HS-27A (cell line): ENCODE results near the gene SUN2.

Experiments used
- DNase-seq: peaks from one replicate; pipeline ENCODE4 v3.0.0-alpha.2; 2012; ENCODE audit warnings: low read depth, missing footprints

The SUN2 gene

DNA sequence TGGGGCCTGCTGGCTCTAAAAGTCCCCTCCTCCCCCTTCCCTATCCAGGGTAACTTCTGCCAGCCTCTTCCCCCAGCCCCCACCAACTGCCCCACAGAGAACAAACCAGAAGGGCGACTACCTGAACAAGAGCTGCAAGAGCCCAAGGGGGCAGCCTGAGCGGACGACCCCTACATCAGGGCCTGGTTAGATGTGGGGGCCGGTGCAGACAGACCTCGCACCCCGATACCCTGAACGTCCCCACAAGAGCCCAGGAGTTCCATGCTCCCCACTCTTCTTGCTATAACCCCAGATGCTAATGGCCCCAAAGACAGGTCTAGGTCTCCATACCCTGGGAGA lies 20.7 kb downstream of the SUN2 start:
- DNase-seq: no peak

DNA sequence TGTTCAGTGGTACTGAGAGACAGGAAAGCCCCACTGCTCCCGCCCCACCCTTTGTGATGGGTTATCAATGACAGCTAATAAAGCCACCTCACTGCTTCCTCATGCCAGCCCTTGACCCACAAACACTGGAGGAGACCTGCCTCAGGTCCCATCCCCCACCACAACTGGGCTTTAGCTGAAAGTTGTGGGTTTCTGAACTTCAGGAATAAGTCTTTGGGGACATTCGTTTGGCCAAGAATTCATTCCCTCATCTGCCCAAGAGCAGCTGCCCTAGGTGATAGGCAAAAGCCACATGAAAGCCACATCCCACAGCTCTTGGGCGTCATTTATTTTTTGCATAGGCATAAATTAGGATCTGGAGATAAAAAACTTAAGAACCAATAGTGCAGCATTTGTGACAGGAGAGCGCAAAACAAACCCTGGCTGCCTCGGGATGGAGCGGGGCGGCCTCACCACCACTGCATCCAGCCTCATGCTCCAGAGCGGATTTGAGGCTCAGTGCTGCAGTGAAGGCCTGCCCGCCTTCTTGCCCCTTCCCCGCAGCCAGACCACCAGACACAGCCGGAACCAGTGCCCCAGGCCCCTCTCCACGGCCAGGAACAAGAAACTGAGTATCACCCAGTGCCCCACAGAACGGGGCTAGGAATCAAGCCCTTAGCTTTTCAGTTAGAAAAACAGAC lies 21.2 kb downstream of the SUN2 start:
- no peak for DNase-seq

GRCh38 chr22:38733724-38734381 lies 21.9 kb downstream of the SUN2 start:
- no peak for DNase-seq

DNA sequence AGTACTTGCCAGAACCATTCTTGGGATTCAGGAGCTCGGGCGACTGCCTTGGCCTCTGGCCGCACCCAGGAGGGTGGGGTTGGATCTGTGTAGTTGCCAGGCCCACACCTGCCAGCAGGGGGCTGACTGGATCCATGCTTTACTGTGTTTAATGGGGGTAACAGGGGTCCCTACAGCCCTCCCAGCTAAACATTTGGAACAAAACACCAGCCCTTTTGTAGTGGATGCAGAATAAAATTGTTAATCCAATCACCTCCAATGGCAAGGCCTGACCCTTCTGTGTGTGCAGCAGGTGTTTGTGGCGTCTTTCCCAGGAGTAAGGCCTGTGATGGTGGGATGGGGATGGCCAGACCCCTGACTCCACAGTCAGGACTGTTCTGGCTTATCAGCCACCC lies 22.5 kb downstream of the SUN2 start:
- no peak for DNase-seq

GRCh38 chr22:38732251-38732815 lies 23.5 kb downstream of the SUN2 start:
- DNase-seq: no peak

DNA sequence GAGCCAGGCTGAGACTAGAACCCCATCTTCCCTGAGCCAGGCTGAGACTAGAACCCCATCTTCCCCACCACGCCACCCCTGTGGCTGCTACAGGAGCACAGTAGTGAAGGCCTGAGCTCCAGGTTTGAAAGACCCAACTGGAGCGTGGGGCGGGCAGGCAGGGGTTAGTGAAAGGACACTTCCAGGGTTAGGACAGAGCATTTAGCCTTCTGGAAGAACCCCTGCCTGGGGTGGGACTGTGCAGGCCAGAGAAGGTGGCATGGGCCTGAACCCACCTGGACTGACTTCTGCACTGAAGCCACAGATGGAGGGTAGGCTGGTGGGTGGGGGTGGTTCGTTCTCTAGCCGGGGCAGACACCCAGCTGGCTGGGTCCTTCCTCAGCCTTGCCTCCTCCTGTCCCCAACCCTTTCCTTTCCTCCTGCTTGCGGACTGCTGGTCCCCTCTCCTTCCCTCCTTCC lies 24.1 kb downstream of the SUN2 start:
- no peak for DNase-seq

DNA sequence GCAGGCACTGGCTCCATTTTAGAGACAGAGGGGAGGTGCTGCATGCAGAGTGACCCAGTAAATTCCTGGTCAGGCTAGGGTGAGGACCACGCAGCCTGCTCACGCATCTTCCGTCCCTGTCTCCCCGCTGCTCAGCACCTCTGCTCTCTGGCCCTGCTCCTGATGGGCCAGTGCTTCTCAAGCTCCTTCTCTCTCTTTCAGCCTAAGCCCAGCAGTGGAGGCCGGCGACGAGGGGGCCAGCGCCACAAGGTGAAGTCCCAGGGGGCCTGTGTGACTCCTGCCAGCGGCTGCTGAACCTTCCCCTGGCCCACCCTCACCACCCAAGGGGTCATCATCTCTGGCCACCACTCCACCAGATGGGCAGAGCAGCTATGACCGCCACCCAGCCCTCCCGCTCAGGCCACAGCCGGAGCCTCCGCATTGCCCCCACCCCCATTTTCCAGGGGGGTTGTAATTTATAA lies 25.4 kb downstream of the SUN2 start:
- DNase-seq: no peak

DNA sequence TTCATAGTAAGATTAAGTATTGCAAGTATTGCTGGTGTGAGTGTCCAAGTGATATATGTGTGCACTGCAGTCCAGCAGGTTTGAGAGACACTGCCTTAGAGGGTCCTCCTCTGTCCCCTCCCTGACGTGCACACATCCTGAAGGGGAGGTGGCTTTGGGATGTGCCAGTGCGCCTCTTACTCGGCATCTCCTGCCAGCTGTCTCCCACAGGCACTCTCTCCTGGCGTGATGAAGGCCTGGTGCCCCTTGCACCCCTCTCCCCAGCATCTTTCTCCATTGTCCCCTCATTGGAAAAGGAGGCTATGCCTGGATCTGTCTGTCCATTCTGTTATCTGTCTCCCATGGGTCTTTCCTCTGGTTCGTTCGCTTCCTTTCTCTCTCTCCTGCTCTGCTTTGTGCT lies 25.9 kb downstream of the SUN2 start:
- no peak for DNase-seq

DNA sequence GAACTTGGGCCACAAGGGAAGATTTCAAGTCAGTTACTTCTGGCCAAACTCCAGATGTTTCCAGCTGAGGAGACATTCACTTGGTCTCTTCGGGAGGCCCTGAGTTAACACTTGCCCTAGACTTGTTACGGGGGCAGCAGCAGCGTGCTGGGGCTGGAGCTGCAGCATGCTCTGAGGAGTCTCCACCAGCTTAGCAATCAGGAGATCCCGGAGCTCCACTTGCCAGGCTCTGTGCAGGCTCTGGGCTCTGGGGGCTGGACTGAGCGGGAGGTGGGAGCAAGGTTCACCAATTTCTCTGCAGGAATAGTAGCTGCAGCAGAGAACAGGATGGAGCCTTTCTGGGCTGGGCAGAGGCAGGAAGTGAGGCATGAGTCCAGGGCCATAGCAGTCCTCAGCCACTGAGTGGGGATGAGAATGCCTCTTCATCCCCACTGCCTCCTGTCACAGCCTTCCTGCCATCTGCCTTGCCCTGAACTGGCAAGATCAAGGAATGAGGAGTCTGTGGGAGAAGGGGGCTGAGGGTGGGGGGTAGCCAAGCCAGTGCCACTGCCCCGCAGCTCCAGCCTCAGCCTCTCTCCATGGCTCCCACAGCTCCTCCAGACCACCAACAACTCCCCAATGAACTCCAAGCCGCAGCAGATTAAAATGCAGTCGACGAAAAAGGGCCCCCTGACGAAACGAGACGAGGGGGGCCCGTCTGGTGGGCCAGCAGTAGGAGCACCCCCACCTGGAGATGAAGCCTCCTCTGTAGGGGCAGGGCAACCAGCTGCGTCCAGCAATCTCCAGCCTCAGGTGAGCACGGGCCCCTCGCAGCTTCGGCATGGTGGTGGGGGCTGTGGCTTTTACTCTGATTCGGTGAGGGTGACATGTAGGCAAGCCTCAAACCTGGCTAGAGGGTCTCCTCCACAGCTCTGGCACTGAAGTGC lies 26.7 kb downstream of the SUN2 start:
- DNase-seq: no peak

DNA sequence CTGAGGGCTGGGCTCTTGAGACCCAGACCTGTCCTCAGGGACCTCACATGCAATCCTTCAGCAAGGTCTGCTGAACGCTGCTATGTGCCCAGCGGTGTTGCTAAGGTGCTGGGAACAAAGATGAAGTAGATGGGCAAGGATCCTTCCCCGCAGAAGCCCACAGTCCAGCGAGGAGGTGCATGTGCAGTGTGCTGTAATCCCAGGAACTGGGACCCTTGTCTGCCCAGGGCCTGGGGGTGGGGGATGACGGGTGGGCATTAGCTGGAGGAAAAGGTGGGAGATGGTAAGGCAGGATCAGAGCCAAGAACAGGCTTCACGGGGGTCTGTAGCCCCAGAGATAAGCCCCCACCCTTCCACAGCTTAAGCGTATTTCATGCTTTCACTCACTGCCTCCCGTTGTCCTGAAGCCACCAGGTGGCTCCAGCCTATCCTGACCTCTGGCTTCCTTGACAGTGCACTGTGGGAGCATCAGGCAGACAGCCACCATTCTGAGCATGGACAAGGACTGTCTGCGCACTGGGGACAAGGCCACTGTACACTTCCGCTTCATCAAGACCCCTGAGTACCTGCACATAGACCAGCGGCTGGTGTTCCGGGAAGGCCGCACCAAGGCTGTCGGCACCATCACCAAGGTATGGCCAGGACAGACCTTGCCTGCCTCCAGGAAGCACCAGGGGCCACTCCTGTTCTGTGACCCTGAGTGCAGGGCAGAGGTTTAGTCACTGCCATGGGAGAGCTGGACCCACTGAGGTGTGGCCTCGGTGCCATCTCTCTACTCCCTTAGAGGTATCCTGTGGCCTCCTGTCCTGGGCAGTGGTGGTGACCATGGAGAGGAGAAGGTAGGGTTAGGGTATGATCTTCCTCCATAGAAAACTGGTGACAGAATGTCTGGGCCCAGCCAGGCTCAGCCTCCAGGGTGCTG lies 28.0 kb downstream of the SUN2 start:
- no peak for DNase-seq

DNA sequence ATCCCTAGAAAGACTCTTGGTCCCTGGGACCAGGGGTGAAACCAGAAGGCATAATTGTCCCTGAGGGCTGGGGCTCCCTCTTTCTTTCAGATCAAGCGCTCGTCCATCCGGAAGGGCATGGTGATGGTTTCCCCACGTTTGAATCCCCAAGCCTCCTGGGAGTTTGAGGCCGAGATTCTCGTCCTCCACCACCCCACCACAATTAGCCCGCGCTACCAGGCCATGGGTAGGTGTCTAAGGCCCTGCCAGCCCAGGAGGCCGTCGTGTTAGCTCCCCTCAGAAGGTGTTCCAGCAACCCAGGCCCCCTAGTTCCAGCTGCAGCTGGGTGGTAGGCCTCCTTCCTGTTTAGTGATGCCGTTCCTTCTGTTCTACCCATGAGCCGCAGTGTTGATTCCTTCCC lies 28.7 kb downstream of the SUN2 start:
- DNase-seq: no peak

DNA sequence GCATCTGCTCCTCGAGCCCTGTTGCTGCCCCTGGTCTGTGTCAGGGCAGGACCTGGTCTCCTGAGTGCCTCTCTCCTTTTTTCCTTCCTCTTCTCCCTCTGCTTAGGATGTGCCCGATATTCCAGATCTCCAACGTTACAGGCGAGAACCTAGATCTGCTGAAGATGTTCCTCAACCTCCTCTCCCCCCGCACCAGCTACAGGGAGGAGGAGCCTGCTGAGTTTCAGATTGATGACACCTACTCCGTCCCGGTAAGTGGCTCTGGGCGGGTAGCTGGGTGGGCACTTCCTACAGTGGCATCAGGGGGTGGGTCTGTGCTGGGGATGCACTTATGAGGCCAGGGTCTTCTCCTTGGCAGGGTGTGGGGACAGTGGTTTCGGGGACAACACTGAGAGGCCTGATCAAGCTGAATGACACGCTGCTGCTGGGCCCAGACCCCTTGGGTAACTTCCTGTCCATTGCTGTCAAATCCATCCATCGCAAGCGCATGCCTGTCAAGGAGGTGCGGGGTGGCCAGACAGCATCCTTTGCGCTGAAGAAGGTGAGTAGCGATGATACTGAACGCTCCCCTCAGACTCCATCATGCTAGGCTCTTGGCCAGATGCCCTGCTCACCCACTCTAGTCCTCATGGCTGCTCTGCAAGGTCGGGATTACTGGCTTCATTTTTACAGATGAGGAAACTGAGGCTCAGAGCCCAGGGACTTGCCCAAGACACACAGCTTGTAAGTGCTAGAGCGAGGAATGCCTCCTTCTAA lies 29.7 kb downstream of the SUN2 start:
- DNase-seq: no peak

DNA sequence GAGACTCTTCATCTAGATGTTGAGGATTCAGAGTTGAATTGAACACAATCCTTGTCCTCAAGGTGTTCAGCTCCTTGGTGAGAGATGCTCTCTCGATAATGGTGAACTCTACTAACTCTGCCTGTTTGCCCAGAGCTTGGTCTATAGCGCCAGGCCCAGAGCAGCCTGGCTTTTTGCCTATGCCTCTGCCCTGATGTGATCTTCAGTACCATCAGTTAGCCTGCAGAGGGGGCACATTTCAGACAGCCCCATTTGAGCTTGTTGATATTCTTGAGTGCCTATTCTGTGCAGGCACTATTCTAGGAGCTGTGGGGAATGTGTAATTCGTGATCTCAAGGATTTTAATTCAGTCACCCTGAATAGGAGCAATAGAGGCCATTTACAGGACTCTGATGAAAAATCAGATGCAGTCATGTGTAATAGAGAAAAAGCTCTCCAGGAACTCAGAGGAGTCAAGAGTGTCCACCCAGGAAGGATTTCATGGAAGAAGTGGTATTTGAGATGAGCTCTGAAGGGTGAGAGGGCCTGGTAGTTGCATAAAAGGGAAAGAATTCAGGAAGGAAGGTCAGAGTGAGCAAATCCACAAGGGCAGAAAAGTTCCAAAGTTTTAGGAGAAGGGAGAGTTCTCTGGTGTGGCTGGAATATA lies 30.7 kb downstream of the SUN2 start:
- DNase-seq: no peak

- DNase-seq: no peak
Measured at GRCh38 chr22:38724176-38724575, 31.6 kb downstream of the SUN2 start.

DNA sequence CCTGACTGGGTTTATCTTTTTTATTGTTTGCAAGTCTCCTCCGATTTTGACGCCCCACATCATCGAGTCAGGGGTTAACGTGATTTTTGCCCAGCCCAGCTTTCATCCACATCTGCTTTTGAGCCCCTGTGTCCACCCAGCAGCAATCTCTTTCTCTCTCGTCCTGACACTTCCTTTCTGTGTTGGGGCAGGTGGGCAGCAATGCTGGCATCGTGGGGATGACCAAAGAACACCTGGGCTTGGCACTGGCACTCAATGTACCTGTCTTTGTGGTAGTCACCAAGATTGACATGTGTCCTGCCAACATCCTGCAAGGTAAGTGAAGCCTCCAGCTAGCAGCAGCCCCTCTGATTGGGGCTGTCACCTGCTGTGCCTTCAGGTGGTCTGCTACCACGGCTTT lies 34.2 kb downstream of the SUN2 start:
- no peak for DNase-seq

DNA sequence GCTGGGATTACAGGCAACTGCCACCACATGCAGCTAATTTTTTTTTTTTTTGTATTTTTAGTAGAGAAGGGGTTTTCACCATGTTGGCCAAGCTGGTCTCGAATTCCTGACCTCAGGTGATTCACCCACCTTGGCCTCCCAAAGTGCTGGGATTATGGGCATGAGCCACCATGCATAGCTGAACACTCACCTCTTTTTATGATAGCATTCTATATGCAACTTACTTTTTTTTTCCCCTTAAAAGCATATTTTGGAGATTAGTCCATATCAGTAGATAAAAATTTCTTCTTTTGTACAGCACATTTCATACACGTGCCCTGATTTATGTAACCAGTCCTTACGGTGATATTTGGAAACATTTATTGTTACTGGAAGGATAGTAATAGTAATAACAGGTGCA lies 35.4 kb downstream of the SUN2 start:
- DNase-seq: no peak

DNA sequence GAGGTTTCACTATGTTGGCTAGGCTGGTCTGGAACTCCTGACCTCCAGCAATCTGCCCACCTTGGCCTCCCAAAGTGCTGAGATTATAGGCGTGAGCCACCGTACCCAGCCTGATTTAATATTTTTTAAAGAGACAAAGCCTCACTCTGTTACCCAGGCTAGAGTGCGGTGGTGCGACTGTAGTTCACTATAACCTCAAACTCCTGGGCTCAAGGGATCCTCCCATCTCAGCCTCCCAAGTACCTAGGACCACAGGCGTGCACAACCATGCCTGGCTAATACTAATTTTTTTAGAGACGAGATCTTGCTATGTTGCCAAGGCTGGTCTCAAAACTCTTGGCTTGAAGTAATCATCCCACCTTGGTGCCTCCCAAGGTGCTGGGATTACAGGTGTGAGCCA lies 36.6 kb downstream of the SUN2 start:
- no peak for DNase-seq

GRCh38 chr22:38718414-38718813 lies 37.4 kb downstream of the SUN2 start:
- peak; percentile 60 for DNase-seq

GRCh38 chr22:38717244-38717643 lies 38.6 kb downstream of the SUN2 start:
- no peak for DNase-seq

GRCh38 chr22:38716826-38717225 lies 39.0 kb downstream of the SUN2 start:
- no peak for DNase-seq
